HL-60 (cell line): Measurements from ENCODE around the gene ZNF444.

ENCODE experiments used
- DNase-seq, 2 experiments: peaks; one replicate each; pipeline ENCODE4 v3.0.0-alpha.2; 2010 to 2020; ENCODE audit warnings: low read depth in 1 of 2, low spot score in 1 of 2
- H3K27ac ChIP-seq: fragments of 250-450 bp; sonication (Bioruptor Pico); replicated peaks from 2 replicates; pipeline ENCODE4 v1.5.1; 2020; ENCODE audit warnings: mild to moderate bottlenecking, moderate library complexity
- H3K27me3 ChIP-seq: fragments of 250-450 bp; sonication (Bioruptor Pico); 2 replicates; pipeline ENCODE4 v1.5.1; 2021; ENCODE audit warnings: mild to moderate bottlenecking, moderate library complexity; ENCODE audit not compliant: insufficient read depth, poor library complexity, severe bottlenecking
- H3K4me3 ChIP-seq: replicated peaks from 2 replicates; pipeline ENCODE4 v1.5.1; 2011; ENCODE audit warnings: mild to moderate bottlenecking, control low read depth, low read length; ENCODE audit not compliant: insufficient read depth
- CTCF ChIP-seq: IDR thresholded peaks from one replicate; pipeline ENCODE4 v1.5.1; 2011; ENCODE audit warnings: low read length, control low read depth, inconsistent platforms; ENCODE audit not compliant: insufficient read depth
- GABPA ChIP-seq: IDR thresholded peaks from 2 replicates; pipeline ENCODE4 v1.6.1; 2012; ENCODE audit warnings: low read depth
- POLR2AphosphoS5 ChIP-seq: IDR thresholded peaks from 2 replicates; pipeline ENCODE4 v1.6.1; 2012; ENCODE audit warnings: low read depth
- REST ChIP-seq: IDR thresholded peaks from 2 replicates; pipeline ENCODE4 v1.6.1; 2012; ENCODE audit warnings: low read depth; ENCODE audit not compliant: insufficient replicate concordance
- SPI1 ChIP-seq: IDR thresholded peaks from 2 replicates; pipeline ENCODE4 v1.6.1; 2012; ENCODE audit warnings: low read depth, mild to moderate bottlenecking, borderline replicate concordance

Gene ZNF444

GRCh38 chr19:56131651-56132050 lies 9.4 kb upstream of the ZNF444 start:
- TF ChIP-seq SPI1 (no peak), REST (no peak), GABPA (no peak), CTCF (no peak), POLR2AphosphoS5 (no peak)
- H3K4me3 ChIP-seq, result no peak overlapping the region
- no peak for DNase-seq
- no peak overlapping the region for H3K27ac ChIP-seq
- H3K27me3 ChIP-seq, result no peaks in the 10 kb centered on the region

DNA sequence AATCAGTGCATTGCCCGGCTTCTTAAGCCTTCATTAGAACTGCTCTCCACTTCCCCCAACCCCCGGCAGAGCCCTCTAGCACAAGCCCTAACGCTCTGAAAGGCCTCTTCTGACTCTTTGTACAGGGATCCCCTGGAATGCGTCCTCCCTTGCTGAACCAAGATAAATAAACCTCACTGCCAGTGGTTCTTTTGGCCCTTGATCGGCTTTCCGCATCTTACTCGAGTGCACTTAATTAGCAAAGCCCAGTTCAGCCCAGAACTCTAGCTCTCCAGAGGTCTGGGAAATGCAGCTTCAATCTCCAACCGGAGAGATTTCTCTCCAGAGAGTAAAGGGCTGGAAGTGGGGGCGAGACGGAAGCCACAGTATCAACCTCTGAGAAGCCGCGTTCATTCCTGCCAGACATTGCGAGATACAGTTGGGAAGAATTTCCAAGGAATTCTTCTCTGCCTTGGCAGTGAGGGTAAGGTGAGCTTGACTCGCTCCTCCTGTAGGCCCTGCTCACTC lies 8.7 kb upstream of the ZNF444 start:
- Histone ChIP-seq H3K4me3 (no peak overlapping the region), H3K27me3 (no peaks in the 10 kb centered on the region), H3K27ac (no peak overlapping the region)
- no peak for DNase-seq
- TF ChIP-seq REST, result no peak
- no peak for TF ChIP-seq SPI1
- TF ChIP-seq POLR2AphosphoS5, result no peak
- TF ChIP-seq GABPA, result no peak
- TF ChIP-seq CTCF, result no peak

- Histone ChIP-seq H3K27ac (no peak overlapping the region), H3K4me3 (no peak overlapping the region), H3K27me3 (no peaks in the 10 kb centered on the region)
- no peak for TF ChIP-seq POLR2AphosphoS5
- TF ChIP-seq REST, result no peak
- no peak for TF ChIP-seq CTCF
- TF ChIP-seq GABPA, result no peak
- no peak for TF ChIP-seq SPI1
- DNase-seq, result no peak
These were observed 7.0 kb upstream of the ZNF444 start for GRCh38 chr19:56133858-56134653.
